ENCODE results near the gene PELI2. TPM values are rescaled to one million over a fixed set of nuclear protein-coding genes. Genes with fewer than 3 reads are reported as not detected.

Gene PELI2
- total and polyA plus RNA-seq, 2 donors from 2014 or later, result 5.2 to 27.6 TPM

DNA sequence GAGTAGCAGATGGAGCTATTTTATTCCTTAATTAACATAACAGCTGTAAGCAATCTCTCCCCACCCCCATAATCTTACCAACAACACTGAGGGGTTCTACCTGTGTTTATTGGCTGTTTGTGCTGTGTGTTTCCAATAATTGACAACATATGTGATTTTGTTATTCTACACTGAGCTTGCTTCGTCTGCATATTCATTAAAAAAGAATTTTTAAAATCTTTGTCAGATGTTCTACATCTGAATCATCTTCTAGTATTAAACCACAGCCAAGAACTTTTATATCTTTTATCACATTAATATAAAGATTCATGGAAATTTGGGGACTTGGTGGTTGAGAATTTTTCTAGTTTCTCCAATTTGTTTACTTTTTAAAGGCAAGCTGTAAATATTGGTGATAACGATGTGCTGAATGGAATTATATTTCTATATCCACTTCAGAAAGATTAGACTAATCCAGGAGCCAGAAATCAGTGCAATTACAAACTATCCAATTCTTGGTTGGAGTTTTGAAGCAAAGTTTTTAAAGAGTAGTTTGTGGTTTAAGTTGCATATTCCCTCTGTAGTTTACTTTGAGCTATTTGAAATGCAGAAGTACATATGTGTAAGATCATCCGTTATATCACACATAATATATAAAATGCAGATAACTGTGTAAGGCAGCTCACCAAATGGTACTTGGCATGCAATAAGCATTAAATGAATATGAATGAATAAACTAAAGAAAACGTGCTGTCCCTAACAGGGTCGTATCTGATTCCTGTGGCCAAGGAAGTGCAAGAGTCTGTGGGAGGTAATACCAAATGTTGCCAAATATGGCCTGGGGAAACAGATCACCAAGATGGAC is 206.9 kb downstream of the PELI2 start:
- Histone ChIP-seq H3K4me1 (ENCODE audit: control insufficient read depth in 2 of 3, insufficient read depth in 2 of 3, low read depth in 1 of 3, low read length in 3 of 3) (no peaks in the 10 kb centered on the region), H3K27ac (ENCODE audit: low read depth in 2 of 2, low read length in 2 of 2) (no peak overlapping the region), H3K9ac (ENCODE audit: low read length in 3 of 3) (no peak overlapping the region), H3K36me3 (ENCODE audit: control insufficient read depth in 2 of 3, insufficient read depth in 3 of 3, low read length in 3 of 3) (no peaks in the 10 kb centered on the region), H3K27me3 (ENCODE audit: control insufficient read depth, insufficient read depth, low read length) (no peaks in the 10 kb centered on the region), H3K9me3 (ENCODE audit: control insufficient read depth in 2 of 3, insufficient read depth in 1 of 3, low read length in 3 of 3) (no peaks in the 10 kb centered on the region), H3K4me3 (ENCODE audit: low read length in 3 of 3) (no peak overlapping the region)
- no peak for DNase-seq
- no peak for FAIRE-seq
- intact Hi-C loops (cut with DNase I), result no loop called here
- TF ChIP-seq CTCF (IDR thresholded peaks at IDR 0.05; ENCODE audit: borderline replicate concordance, extremely low read depth, insufficient read depth), result no peak

GRCh38 chr14:56328021-56328420 is 209.8 kb downstream of the PELI2 start:
- FAIRE-seq (no peak), DNase-seq (no peak)
- no peaks in the 10 kb centered on the region for H3K27me3 ChIP-seq (ENCODE audit: control insufficient read depth, insufficient read depth, low read length)
- intact Hi-C loops (cut with DNase I), result no loop called here
- H3K4me3 ChIP-seq (ENCODE audit: low read length in 3 of 3), result no peak overlapping the region
- TF ChIP-seq CTCF (IDR thresholded peaks at IDR 0.05; ENCODE audit: borderline replicate concordance, extremely low read depth, insufficient read depth), result no peak
- no peaks in the 10 kb centered on the region for H3K9me3 ChIP-seq (ENCODE audit: control insufficient read depth in 2 of 3, insufficient read depth in 1 of 3, low read length in 3 of 3)
- H3K36me3 ChIP-seq (ENCODE audit: control insufficient read depth in 2 of 3, insufficient read depth in 3 of 3, low read length in 3 of 3), result no peaks in the 10 kb centered on the region
- no peaks in the 10 kb centered on the region for H3K4me1 ChIP-seq (ENCODE audit: control insufficient read depth in 2 of 3, insufficient read depth in 2 of 3, low read depth in 1 of 3, low read length in 3 of 3)
- H3K9ac ChIP-seq (ENCODE audit: low read length in 3 of 3), result no peak overlapping the region
- H3K27ac ChIP-seq (ENCODE audit: low read depth in 2 of 2, low read length in 2 of 2), result no peak overlapping the region

- no peaks in the 10 kb centered on the region for H3K36me3 ChIP-seq (ENCODE audit: control insufficient read depth in 2 of 3, insufficient read depth in 3 of 3, low read length in 3 of 3)
Observed at GRCh38 chr14:56331592-56332216, 213.5 kb downstream of the PELI2 start.

More at GRCh38 chr14:56331592-56332216, 213.5 kb downstream of the PELI2 start:
- intact Hi-C loops (cut with DNase I), result no loop called here
- no peaks in the 10 kb centered on the region for H3K4me1 ChIP-seq (ENCODE audit: control insufficient read depth in 2 of 3, insufficient read depth in 2 of 3, low read depth in 1 of 3, low read length in 3 of 3)
- no peaks in the 10 kb centered on the region for H3K27me3 ChIP-seq (ENCODE audit: control insufficient read depth, insufficient read depth, low read length)
- no peak overlapping the region for H3K9ac ChIP-seq (ENCODE audit: low read length in 3 of 3)
- FAIRE-seq (no peak), DNase-seq (no peak)
- no peak for TF ChIP-seq CTCF (IDR thresholded peaks at IDR 0.05; ENCODE audit: borderline replicate concordance, extremely low read depth, insufficient read depth)
- H3K9me3 ChIP-seq (ENCODE audit: control insufficient read depth in 2 of 3, insufficient read depth in 1 of 3, low read length in 3 of 3), result no peaks in the 10 kb centered on the region
- H3K27ac ChIP-seq (ENCODE audit: low read depth in 2 of 2, low read length in 2 of 2), result no peak overlapping the region
- H3K4me3 ChIP-seq (ENCODE audit: low read length in 3 of 3), result no peak overlapping the region

Measured in kidney (tissue), 14 donors.